WERI-Rb-1 (cell line): ENCODE results near the gene SMCHD1.

ENCODE experiments used
- DNase-seq: peaks from one replicate; pipeline ENCODE4 v3.0.0-alpha.2; 2020
- H3K27ac ChIP-seq: fragments of 250-450 bp; sonication (Bioruptor Pico); 2 replicates; pipeline ENCODE4 v1.5.1; 2020; ENCODE audit warnings: mild to moderate bottlenecking, moderate library complexity
- H3K27me3 ChIP-seq: fragments of 250-450 bp; sonication (Bioruptor Pico); 2 replicates; pipeline ENCODE4 v1.5.1; 2021; ENCODE audit warnings: mild to moderate bottlenecking, low read depth, moderate library complexity; ENCODE audit not compliant: insufficient read depth, severe bottlenecking
- H3K36me3 ChIP-seq: fragments of 250-450 bp; sonication (Bioruptor Pico); 2 replicates; pipeline ENCODE4 v1.5.1; 2020; ENCODE audit warnings: mild to moderate bottlenecking, moderate library complexity
- H3K4me3 ChIP-seq: 2 replicates; pipeline ENCODE4 v1.5.1; 2011; ENCODE audit warnings: low read depth, mild to moderate bottlenecking, control low read depth, low read length
- H3K9me3 ChIP-seq: fragments of 250-450 bp; sonication (Bioruptor Pico); 2 replicates; pipeline ENCODE4 v1.5.1; 2021; ENCODE audit warnings: mild to moderate bottlenecking, moderate library complexity; ENCODE audit not compliant: severe bottlenecking
- CTCF ChIP-seq: IDR thresholded peaks from 2 replicates; pipeline ENCODE4 v1.5.1; 2011; ENCODE audit warnings: low read depth, mild to moderate bottlenecking, control low read depth, inconsistent platforms, low read length

SMCHD1 gene

GRCh38 chr18:2758309-2758708, 102.8 kb downstream of the SMCHD1 start:
- Histone ChIP-seq H3K27me3 (no peaks in the 10 kb centered on the region), H3K36me3 (peaks cover 23% of the 10 kb centered on the region), H3K27ac (no peak overlapping the region), H3K4me3 (no peak overlapping the region), H3K9me3 (no peaks in the 10 kb centered on the region)
- TF ChIP-seq CTCF = no peak
- no peak for DNase-seq

- no peak overlapping the region for H3K4me3 ChIP-seq
- peaks cover 80% of the 10 kb centered on the region for H3K36me3 ChIP-seq
- H3K9me3 ChIP-seq = no peaks in the 10 kb centered on the region
- H3K27me3 ChIP-seq = no peaks in the 10 kb centered on the region
- no peak overlapping the region for H3K27ac ChIP-seq
- TF ChIP-seq CTCF = no peak
- no peak for DNase-seq
Observed at GRCh38 chr18:2774669-2775068, 119.1 kb downstream of the SMCHD1 start.

- Histone ChIP-seq H3K27ac (no peak overlapping the region), H3K36me3 (peaks cover 73% of the 10 kb centered on the region), H3K27me3 (no peaks in the 10 kb centered on the region), H3K9me3 (no peaks in the 10 kb centered on the region), H3K4me3 (no peak overlapping the region)
- no peak for TF ChIP-seq CTCF
- no peak for DNase-seq
Observed at GRCh38 chr18:2776601-2777000, 121.1 kb downstream of the SMCHD1 start.

- Histone ChIP-seq H3K4me3 (no peak overlapping the region), H3K27ac (no peak overlapping the region), H3K9me3 (no peaks in the 10 kb centered on the region), H3K36me3 (peaks cover 68% of the 10 kb centered on the region), H3K27me3 (no peaks in the 10 kb centered on the region)
- no peak for TF ChIP-seq CTCF
- no peak for DNase-seq
Observed at GRCh38 chr18:2777241-2777640, 121.7 kb downstream of the SMCHD1 start.

- Histone ChIP-seq H3K27me3 (no peaks in the 10 kb centered on the region), H3K36me3 (peaks cover 61% of the 10 kb centered on the region), H3K27ac (no peak overlapping the region), H3K9me3 (no peaks in the 10 kb centered on the region), H3K4me3 (no peak overlapping the region)
- DNase-seq = no peak
- TF ChIP-seq CTCF = no peak
Observed at GRCh38 chr18:2780750-2781149, 125.2 kb downstream of the SMCHD1 start.

GRCh38 chr18:2787225-2787624, 131.7 kb downstream of the SMCHD1 start:
- Histone ChIP-seq H3K4me3 (no peak overlapping the region), H3K27me3 (no peaks in the 10 kb centered on the region), H3K27ac (no peak overlapping the region), H3K36me3 (peaks cover 46% of the 10 kb centered on the region), H3K9me3 (no peaks in the 10 kb centered on the region)
- no peak for DNase-seq
- TF ChIP-seq CTCF = no peak
